T-helper 2 cell (primary cell): ENCODE measurements around the gene SRPRB.

Experiments
- DNase-seq, 5 experiments: peaks; one replicate each; pipeline versions ENCODE4 v3.0.0 to v3.0.0-alpha.2; 2012 to 2022

SRPRB gene

GRCh38 chr3:133870822-133871221 is 65.2 kb downstream of the SRPRB start:
- DNase-seq = no peak
